Measurements from ENCODE around the gene UGT1A9. TPM values are rescaled to one million over a fixed set of nuclear protein-coding genes. Genes with fewer than 3 reads are reported as not detected.

The UGT1A9 gene
- polyA plus RNA-seq, 3 donors from 2014 or later, result not detected

DNA sequence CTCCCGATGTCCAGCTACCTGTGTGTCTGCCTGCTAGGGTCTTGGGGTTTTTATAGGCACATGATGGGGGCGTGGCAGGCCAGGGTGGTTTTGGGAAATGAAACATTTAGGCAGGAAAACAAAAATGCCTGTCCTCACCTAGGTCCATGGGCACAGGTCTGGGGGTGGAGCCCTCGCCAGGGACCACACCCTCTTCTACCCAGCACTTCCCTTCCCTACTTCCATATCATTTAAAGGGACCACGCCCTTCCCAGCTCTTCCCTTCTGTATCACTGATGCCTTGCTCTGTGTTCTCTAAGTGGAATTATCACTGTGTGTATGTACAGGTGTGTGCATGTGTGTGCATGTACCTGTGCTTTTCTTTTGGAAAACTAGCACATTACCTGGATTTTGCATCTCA, 94.7 kb downstream of the UGT1A9 start:
- Mint-ChIP-seq H3K27me3 (ENCODE audit: low read depth in 3 of 3) (peaks cover 0 to 17% (median 3%) of the 10 kb centered on the region in 3 donors), H3K4me1 (no peaks in the 10 kb centered on the region), H3K36me3 (no peaks in the 10 kb centered on the region), H3K4me3 (no peak overlapping the region), H3K9me3 (peaks cover 0 to 2% (median 0%) of the 10 kb centered on the region in 6 donors), H3K27ac (no peak overlapping the region)
- DNase-seq, result no peak

DNA sequence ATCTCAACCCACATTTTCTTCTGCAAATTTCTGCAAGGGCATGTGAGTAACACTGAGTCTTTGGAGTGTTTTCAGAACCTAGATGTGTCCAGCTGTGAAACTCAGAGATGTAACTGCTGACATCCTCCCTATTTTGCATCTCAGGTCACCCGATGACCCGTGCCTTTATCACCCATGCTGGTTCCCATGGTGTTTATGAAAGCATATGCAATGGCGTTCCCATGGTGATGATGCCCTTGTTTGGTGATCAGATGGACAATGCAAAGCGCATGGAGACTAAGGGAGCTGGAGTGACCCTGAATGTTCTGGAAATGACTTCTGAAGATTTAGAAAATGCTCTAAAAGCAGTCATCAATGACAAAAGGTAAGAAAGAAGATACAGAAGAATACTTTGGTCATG, 96.4 kb downstream of the UGT1A9 start:
- Mint-ChIP-seq H3K27ac (no peak overlapping the region), H3K36me3 (no peaks in the 10 kb centered on the region), H3K27me3 (ENCODE audit: low read depth in 3 of 3) (peaks cover 0 to 17% (median 8%) of the 10 kb centered on the region in 3 donors), H3K4me1 (no peaks in the 10 kb centered on the region), H3K4me3 (no peak overlapping the region), H3K9me3 (peaks cover 0 to 2% (median 0%) of the 10 kb centered on the region in 6 donors)
- no peak for DNase-seq

DNA sequence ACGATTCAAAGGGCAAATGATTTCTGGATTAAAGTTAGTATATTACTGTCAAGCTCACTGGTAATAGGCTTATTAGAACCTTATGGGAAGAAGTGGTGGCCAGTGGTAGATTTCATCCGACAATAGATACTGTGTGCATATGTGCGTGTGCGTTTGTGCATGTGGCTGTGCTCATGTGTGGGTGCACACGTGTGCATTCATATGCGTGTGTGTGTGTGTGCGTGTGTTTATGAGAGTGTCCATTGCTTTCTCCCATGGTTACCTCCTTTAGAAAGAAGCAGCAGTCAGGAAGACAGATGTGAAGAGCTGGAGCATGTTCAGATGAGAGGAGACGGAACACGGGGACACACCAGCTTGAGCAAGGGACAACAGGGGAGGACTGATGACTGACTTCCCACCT, 97.6 kb downstream of the UGT1A9 start:
- Mint-ChIP-seq H3K36me3 (no peaks in the 10 kb centered on the region), H3K4me3 (no peak overlapping the region), H3K27ac (no peak overlapping the region), H3K27me3 (ENCODE audit: low read depth in 3 of 3) (peaks cover 0 to 13% (median 6%) of the 10 kb centered on the region in 3 donors), H3K4me1 (no peaks in the 10 kb centered on the region), H3K9me3 (peaks cover 0 to 2% (median 0%) of the 10 kb centered on the region in 6 donors)
- no peak for DNase-seq

DNA sequence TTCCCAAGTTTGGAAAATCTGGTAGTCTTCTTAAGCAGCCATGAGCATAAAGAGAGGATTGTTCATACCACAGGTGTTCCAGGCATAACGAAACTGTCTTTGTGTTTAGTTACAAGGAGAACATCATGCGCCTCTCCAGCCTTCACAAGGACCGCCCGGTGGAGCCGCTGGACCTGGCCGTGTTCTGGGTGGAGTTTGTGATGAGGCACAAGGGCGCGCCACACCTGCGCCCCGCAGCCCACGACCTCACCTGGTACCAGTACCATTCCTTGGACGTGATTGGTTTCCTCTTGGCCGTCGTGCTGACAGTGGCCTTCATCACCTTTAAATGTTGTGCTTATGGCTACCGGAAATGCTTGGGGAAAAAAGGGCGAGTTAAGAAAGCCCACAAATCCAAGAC, 100.5 kb downstream of the UGT1A9 start:
- Mint-ChIP-seq H3K27ac (no peak overlapping the region), H3K4me3 (no peak overlapping the region), H3K4me1 (no peaks in the 10 kb centered on the region), H3K9me3 (peaks cover 0 to 8% (median 0%) of the 10 kb centered on the region in 6 donors), H3K36me3 (peaks cover 0 to 4% (median 0%) of the 10 kb centered on the region in 3 donors), H3K27me3 (ENCODE audit: low read depth in 3 of 3) (peaks cover 0 to 12% (median 8%) of the 10 kb centered on the region in 3 donors)
- no peak for DNase-seq

DNA sequence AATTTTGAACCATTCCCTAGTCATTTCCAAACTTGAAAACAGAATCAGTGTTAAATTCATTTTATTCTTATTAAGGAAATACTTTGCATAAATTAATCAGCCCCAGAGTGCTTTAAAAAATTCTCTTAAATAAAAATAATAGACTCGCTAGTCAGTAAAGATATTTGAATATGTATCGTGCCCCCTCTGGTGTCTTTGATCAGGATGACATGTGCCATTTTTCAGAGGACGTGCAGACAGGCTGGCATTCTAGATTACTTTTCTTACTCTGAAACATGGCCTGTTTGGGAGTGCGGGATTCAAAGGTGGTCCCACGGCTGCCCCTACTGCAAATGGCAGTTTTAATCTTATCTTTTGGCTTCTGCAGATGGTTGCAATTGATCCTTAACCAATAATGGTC, 100.9 kb downstream of the UGT1A9 start:
- no peak overlapping the region for H3K27ac Mint-ChIP-seq
- H3K27me3 Mint-ChIP-seq (ENCODE audit: low read depth in 3 of 3), result peaks cover 0 to 12% (median 8%) of the 10 kb centered on the region in 3 donors
- no peaks in the 10 kb centered on the region for H3K4me1 Mint-ChIP-seq
- H3K9me3 Mint-ChIP-seq, result peaks cover 0 to 8% (median 0%) of the 10 kb centered on the region in 6 donors
- no peak overlapping the region for H3K4me3 Mint-ChIP-seq
- peaks cover 0 to 4% (median 0%) of the 10 kb centered on the region in 3 donors for H3K36me3 Mint-ChIP-seq
- DNase-seq, result no peak

DNA sequence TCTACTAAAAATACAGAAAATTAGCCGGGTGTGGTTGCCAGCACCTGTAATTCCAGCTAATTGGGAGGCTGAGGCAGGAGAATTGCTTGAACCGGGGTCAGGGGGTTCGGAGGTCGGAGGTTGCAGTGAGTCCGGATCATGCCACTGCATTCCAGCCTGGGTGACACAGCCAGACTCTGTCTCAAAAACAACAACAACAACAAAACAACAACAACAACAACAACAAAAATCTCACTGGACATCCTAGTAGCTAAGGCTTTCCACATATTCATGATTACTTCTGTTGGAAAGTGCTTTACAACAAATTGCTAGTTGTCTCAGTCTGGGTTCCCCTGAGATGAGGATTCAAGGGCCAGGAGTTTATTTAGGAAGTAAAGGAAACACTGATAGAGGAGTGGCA, 102.2 kb downstream of the UGT1A9 start:
- no peak for DNase-seq
- Mint-ChIP-seq H3K4me3 (no peak overlapping the region), H3K9me3 (peaks cover 0 to 8% (median 0%) of the 10 kb centered on the region in 6 donors), H3K27ac (no peak overlapping the region), H3K36me3 (peaks cover 0 to 4% (median 0%) of the 10 kb centered on the region in 3 donors), H3K4me1 (no peaks in the 10 kb centered on the region), H3K27me3 (ENCODE audit: low read depth in 3 of 3) (peaks cover 3 to 20% (median 8%) of the 10 kb centered on the region in 3 donors)

DNA sequence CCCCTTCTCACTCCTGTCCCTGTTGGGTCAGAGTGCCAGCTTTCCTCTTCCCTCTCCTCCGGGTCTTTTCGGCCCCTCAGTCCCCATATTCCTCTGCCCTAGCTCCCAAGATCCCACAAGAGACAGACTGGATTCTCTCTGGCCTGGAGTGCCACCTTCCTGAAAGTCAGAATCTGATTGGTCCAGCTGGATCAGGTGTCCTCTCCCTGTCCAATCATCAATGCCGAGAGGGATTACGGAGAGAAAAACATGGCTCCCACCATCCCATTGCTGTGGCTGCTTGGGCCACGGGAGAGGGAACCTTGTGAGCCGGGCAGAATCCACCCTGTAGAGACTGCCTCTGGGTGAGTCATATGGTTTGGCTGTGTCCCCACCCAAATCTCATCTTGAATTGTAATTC, 103.7 kb downstream of the UGT1A9 start:
- no peak overlapping the region for H3K4me3 Mint-ChIP-seq
- DNase-seq, result no peak
- no peaks in the 10 kb centered on the region for H3K4me1 Mint-ChIP-seq
- H3K9me3 Mint-ChIP-seq, result peaks cover 0 to 8% (median 0%) of the 10 kb centered on the region in 6 donors
- peaks cover 3 to 18% (median 9%) of the 10 kb centered on the region in 3 donors for H3K27me3 Mint-ChIP-seq (ENCODE audit: low read depth in 3 of 3)
- H3K36me3 Mint-ChIP-seq, result peaks cover 0 to 4% (median 0%) of the 10 kb centered on the region in 3 donors
- no peak overlapping the region for H3K27ac Mint-ChIP-seq

DNA sequence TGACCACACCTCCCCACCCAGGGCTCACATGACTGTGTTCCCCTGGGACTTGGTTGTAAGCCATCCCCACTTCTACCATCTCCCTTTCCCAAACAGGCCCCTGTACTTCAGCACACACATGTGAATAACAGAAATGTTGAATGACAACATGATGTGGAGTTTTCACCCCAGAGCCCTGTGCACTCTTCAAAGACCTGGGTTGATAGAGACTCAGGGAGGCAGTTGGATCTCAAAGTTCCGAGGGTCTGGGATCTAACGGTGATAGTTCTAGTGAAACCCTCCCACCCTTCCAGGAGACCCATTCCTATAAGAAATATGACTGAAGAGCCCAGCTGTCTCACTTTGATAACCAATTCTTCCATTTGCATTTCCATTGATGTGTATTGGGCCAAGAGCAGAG, 106.3 kb downstream of the UGT1A9 start, which contains the start of gene MROH2A:
Gene MROH2A (plus strand): TSS at position 301 of the 400 bp plus-strand sequence. CDS start 1,029 bp downstream, outside the sequence.
- no peak for DNase-seq
- no peaks in the 10 kb centered on the region for H3K4me1 Mint-ChIP-seq
- H3K9me3 Mint-ChIP-seq, result peaks cover 0 to 8% (median 0%) of the 10 kb centered on the region in 6 donors
- H3K4me3 Mint-ChIP-seq, result no peak within 1 kb of the TSS
- H3K36me3 Mint-ChIP-seq, result peaks cover 0 to 4% (median 0%) of the 10 kb centered on the region in 3 donors
- H3K27ac Mint-ChIP-seq, result no peak within 1 kb of the TSS
- peaks cover 3 to 12% (median 5%) of the 10 kb centered on the region in 3 donors for H3K27me3 Mint-ChIP-seq (ENCODE audit: low read depth in 3 of 3)

DNA sequence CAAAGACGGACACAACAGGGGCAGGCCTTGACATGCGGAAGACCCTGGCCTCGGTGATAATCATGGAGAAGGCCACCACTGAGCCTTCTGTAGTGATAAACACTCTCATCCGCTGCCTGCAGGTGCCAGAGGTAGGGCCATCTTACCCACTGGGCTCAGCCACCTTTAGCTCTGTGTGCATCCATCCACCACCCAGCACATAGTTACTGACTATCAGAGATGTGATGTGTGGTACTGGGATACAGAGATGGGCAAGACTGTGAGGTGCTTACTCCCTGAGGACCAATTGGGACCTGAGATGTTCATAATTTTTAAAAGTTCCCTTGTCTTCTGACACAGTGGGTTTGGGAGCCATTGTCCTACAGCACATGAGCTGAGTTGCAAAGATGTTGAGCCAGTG, 108.0 kb downstream of the UGT1A9 start:
- no peak for DNase-seq
- H3K27ac Mint-ChIP-seq, result no peak overlapping the region

DNA sequence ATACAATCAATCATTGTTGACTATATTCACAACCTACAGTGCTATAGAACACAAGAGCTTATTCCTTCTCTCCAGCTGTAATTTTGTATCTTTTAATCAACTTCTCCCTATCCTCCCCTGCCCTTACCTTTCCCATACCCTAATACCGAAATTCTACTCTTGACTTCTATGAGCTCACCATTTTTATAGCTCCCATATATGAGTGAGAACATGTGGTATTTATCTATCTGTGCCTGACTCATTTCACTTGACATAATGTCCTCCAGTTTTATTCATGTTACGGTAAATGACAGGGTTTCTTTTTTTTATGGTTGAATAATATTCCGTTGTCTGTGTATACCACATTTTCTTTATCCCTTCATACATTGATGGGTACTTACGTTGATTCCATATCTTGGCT, 109.1 kb downstream of the UGT1A9 start:
- H3K27me3 Mint-ChIP-seq (ENCODE audit: low read depth in 3 of 3), result peaks cover 1 to 16% (median 3%) of the 10 kb centered on the region in 3 donors
- peaks cover 0 to 2% (median 0%) of the 10 kb centered on the region in 3 donors for H3K36me3 Mint-ChIP-seq
- H3K9me3 Mint-ChIP-seq, result peaks cover 0 to 3% (median 0%) of the 10 kb centered on the region in 6 donors
- no peaks in the 10 kb centered on the region for H3K4me1 Mint-ChIP-seq
- no peak for DNase-seq
- no peak overlapping the region for H3K27ac Mint-ChIP-seq
- no peak overlapping the region for H3K4me3 Mint-ChIP-seq

More for the DNA sequence above, 108.0 kb downstream of the UGT1A9 start:
- Mint-ChIP-seq H3K27me3 (ENCODE audit: low read depth in 3 of 3) (peaks cover 3 to 18% (median 3%) of the 10 kb centered on the region in 3 donors), H3K4me3 (no peak overlapping the region), H3K9me3 (peaks cover 0 to 8% (median 0%) of the 10 kb centered on the region in 6 donors), H3K36me3 (peaks cover 0 to 4% (median 0%) of the 10 kb centered on the region in 3 donors), H3K4me1 (no peaks in the 10 kb centered on the region)

DNA sequence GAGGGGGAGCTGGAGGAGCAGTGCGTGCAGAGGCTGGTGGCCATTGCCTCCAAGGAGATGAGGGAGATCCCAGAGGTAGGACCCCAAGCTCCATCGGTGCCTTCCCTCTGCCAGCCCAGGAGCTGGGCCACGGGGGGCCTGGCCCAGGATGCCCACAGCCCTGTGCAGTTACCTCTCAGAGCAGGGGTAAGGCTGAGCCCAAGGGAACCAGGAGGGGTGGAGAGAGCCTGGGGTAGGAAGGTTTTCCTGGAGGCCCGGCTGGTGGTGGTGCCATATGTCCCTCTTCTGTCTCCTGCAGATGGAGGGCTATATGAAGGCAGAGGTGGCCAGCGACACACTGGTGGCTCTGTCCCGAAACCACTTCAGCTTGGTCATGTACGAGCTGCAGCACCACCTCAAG, 117.9 kb downstream of the UGT1A9 start:
- no peak for DNase-seq
- H3K36me3 Mint-ChIP-seq, result no peaks in the 10 kb centered on the region
- no peaks in the 10 kb centered on the region for H3K9me3 Mint-ChIP-seq
- H3K27ac Mint-ChIP-seq, result no peak overlapping the region
- no peak overlapping the region for H3K4me3 Mint-ChIP-seq
- H3K27me3 Mint-ChIP-seq (ENCODE audit: low read depth in 3 of 3), result peaks cover 0 to 7% (median 2%) of the 10 kb centered on the region in 3 donors
- H3K4me1 Mint-ChIP-seq, result no peaks in the 10 kb centered on the region

DNA sequence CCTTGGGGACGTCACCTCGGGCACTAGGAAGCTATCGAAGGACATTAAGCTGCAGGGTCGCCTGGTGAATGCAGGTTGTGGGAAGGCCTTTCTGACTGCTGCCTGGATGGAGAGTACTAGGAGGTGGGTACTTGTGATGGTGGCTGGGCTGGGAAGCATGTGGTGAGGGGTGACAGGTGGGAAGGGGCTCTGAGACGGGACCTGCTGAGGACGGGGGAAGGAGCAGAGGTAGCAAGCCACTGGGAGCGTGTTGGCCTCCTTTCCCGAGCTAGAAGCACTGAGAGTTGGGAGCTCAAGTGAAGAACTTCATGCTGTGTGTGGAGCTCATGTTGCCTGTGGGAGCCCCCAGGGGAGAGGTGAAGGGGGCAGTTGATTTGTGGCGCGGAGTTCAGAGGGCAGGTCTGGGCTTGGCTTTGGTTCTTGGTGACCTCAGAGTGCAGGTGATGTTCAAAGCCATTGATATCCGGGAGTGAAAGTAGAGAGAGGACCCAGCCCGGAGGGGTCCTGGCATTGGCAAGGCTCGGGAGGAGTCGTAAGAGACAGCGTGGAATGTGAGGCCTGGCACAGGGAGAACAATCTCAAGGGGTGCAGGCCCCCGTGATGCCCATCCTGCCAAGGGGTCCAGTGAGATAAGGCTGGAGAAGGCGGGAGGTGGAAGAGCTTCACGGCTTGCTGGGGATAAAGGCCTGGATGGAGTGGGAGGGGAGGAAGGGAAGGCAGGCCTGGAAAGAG, 119.6 kb downstream of the UGT1A9 start:
- no peak overlapping the region for H3K4me3 Mint-ChIP-seq
- no peak overlapping the region for H3K27ac Mint-ChIP-seq
- peaks cover 0 to 3% (median 2%) of the 10 kb centered on the region in 3 donors for H3K27me3 Mint-ChIP-seq (ENCODE audit: low read depth in 3 of 3)
- DNase-seq, result no peak
- no peaks in the 10 kb centered on the region for H3K36me3 Mint-ChIP-seq
- H3K4me1 Mint-ChIP-seq, result no peaks in the 10 kb centered on the region
- no peaks in the 10 kb centered on the region for H3K9me3 Mint-ChIP-seq

DNA sequence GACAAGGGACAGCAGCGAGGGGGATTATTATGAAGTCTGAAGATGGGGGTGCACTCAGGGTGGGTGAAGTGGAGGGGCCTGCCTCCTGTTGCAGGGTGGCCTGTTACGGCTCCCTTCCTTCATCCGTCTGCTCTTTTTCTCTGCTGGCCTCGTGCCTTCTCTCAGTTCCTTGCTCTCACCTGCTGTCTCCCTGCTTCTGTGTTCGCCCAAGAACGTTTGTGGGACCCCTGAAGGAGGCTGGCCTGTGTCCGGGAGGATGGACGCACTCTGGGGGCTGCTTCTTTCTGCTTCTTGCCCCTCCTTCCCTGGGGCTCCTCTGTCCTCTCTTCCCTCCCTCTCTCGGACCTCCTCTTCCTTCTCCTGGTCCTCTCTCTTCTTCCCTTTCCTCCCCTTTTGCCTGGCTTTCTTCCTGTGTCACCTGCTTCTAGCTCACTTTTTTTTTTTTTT, 120.2 kb downstream of the UGT1A9 start:
- Mint-ChIP-seq H3K4me1 (no peaks in the 10 kb centered on the region), H3K27me3 (ENCODE audit: low read depth in 3 of 3) (peaks cover 0 to 2% (median 2%) of the 10 kb centered on the region in 3 donors), H3K27ac (no peak overlapping the region), H3K4me3 (no peak overlapping the region), H3K36me3 (no peaks in the 10 kb centered on the region), H3K9me3 (no peaks in the 10 kb centered on the region)
- DNase-seq, result no peak

DNA sequence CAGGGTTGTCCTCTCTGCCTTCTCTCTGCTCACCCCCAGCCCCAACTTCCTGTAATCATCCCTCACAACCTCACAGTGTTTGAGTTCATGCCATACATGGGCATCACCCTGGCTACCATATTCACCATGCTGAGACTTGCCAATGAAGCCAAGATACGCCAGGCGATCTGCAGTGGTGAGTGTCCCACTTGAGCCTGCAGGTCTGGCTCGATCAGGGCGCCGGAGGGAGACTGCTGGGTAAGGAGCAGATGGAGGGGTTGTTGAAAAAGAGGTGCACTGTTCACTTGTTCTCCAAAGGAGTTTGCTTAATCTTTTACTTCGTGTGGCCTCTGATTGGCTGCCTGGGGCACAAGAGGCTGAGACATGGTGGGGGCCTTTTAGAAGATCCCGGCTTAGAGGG, 121.0 kb downstream of the UGT1A9 start:
- Mint-ChIP-seq H3K27me3 (ENCODE audit: low read depth in 3 of 3) (peaks cover 0 to 2% (median 2%) of the 10 kb centered on the region in 3 donors), H3K4me1 (no peaks in the 10 kb centered on the region), H3K36me3 (no peaks in the 10 kb centered on the region), H3K9me3 (no peaks in the 10 kb centered on the region), H3K27ac (no peak overlapping the region), H3K4me3 (no peak overlapping the region)
- DNase-seq, result no peak
